Progenitor cell of endocrine pancreas (in vitro differentiated cells): Measurements from ENCODE around the gene NFATC3. TPM values are rescaled to one million over a fixed set of nuclear protein-coding genes. Genes with fewer than 3 reads are reported as not detected.

Experiments
- DNase-seq: peaks from one replicate; pipeline ENCODE4 v3.0.0; 2021; ENCODE audit warnings: low spot score; ENCODE audit not compliant: unreplicated experiment
- H3K27ac Mint-ChIP-seq: 2 replicates; pipeline ENCODE4 v1.8.0; 2021; ENCODE audit warnings: mild to moderate bottlenecking, moderate library complexity, mixed read lengths
- H3K27me3 Mint-ChIP-seq: 2 replicates; pipeline ENCODE4 v1.8.0; 2021; ENCODE audit warnings: mixed read lengths
- H3K36me3 Mint-ChIP-seq: 2 replicates; pipeline ENCODE4 v1.8.0; 2022; ENCODE audit warnings: mixed read lengths; ENCODE audit not compliant: insufficient read depth
- H3K4me1 Mint-ChIP-seq: 2 replicates; pipeline ENCODE4 v1.8.0; 2021; ENCODE audit warnings: low read depth, mixed read lengths
- H3K4me3 Mint-ChIP-seq: 2 replicates; pipeline ENCODE4 v1.8.0; 2021; ENCODE audit warnings: low read depth, mild to moderate bottlenecking, moderate library complexity, mixed read lengths
- H3K9me3 Mint-ChIP-seq: 2 replicates; pipeline ENCODE4 v1.8.0; 2021; ENCODE audit warnings: low read depth, mixed read lengths
- CTCF ChIP-seq: fragments of 200-600 bp; sonication (generic); IDR thresholded peaks from one replicate; pipeline ENCODE4 v1.5.0; 2021; ENCODE audit warnings: antibody characterized with exemption, mild to moderate bottlenecking; ENCODE audit not compliant: unreplicated experiment
- long read RNA-seq: library from polyadenylated mRNA; unstranded; transcript quantifications from one replicate; pipeline ENCODE4 v2.0.0, GENCODE V29; 2020
- total RNA-seq: library from RNA; stranded (reverse); gene quantifications from 2 replicates; pipeline ENCODE4 v1.2.1, GENCODE V29; 2021

NFATC3 gene
- 48.7 and 51.8 TPM in 2 replicates for total RNA-seq
- long read RNA-seq, full-length matches to known transcripts, result 9 of 39 reads
- long read RNA-seq, partial matches to known transcripts, result 21 of 39 reads
- long read RNA-seq, other reads (novel, unspliced or antisense), result 9 of 39 reads

DNA sequence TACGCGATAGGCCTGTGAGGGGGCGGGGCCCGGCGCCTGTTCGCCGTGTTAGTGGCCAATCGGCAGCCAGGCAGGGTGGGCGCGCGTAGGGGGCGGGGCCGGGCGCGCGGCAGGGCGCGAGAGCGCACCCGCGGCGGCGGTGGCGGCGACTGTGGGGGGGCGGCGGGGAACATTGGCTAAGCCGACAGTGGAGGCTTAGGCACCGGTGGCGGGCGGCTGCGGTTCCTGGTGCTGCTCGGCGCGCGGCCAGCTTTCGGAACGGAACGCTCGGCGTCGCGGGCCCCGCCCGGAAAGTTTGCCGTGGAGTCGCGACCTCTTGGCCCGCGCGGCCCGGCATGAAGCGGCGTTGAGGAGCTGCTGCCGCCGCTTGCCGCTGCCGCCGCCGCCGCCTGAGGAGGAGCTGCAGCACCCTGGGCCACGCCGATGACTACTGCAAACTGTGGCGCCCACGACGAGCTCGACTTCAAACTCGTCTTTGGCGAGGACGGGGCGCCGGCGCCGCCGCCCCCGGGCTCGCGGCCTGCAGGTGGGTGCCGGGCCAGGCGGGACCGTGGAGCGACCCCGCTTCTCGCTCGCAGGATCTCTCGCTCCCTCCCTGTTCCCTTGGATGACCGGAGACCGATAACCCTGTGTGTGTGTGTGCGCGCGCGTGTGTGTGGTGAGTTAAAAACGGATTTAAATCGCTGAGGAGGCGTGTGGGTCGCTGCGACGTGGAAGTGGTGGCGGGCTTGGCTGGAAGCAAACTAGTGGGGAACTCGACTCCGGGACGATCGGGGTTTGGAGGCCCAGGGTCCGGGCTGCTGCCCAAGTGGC lies at the start of gene NFATC3:
Gene NFATC3, plus strand, starts transcription at position 112 of the 813 bp plus-strand sequence. Its CDS starts 312 bp downstream, at position 424.
- Mint-ChIP-seq H3K27me3 (no peaks in the 10 kb centered on the region), H3K9me3 (no peaks in the 10 kb centered on the region), H3K36me3 (no peaks in the 10 kb centered on the region), H3K4me3 (peak within 1 kb of the TSS; percentile 93), H3K4me1 (peaks cover 27% of the 10 kb centered on the region), H3K27ac (peak within 1 kb of the TSS; percentile 97)
- TF ChIP-seq CTCF, result peak; percentile 9
- peak; percentile 95 for DNase-seq

GRCh38 chr16:68037841-68038597 lies 47.2 kb upstream of the NFATC3 start:
- Mint-ChIP-seq H3K27ac (no peak overlapping the region), H3K4me3 (no peak overlapping the region), H3K9me3 (no peaks in the 10 kb centered on the region), H3K27me3 (no peaks in the 10 kb centered on the region), H3K4me1 (no peaks in the 10 kb centered on the region), H3K36me3 (peaks cover 6% of the 10 kb centered on the region)
- no peak for TF ChIP-seq CTCF
- DNase-seq, result no peak

- DNase-seq, result peak; percentile 77
- peak; percentile 84 for TF ChIP-seq CTCF
- Mint-ChIP-seq H3K4me3 (no peak overlapping the region), H3K27me3 (no peaks in the 10 kb centered on the region), H3K9me3 (no peaks in the 10 kb centered on the region), H3K4me1 (no peaks in the 10 kb centered on the region), H3K27ac (peak overlapping the region; percentile 43), H3K36me3 (peaks cover 8% of the 10 kb centered on the region)
Measured at GRCh38 chr16:68040506-68041288, 44.5 kb upstream of the NFATC3 start.

GRCh38 chr16:68041783-68042182 lies 43.4 kb upstream of the NFATC3 start:
- Mint-ChIP-seq H3K27me3 (no peaks in the 10 kb centered on the region), H3K4me1 (no peaks in the 10 kb centered on the region), H3K27ac (no peak overlapping the region), H3K4me3 (no peak overlapping the region), H3K9me3 (no peaks in the 10 kb centered on the region), H3K36me3 (peaks cover 8% of the 10 kb centered on the region)
- DNase-seq, result no peak
- TF ChIP-seq CTCF, result no peak

DNA sequence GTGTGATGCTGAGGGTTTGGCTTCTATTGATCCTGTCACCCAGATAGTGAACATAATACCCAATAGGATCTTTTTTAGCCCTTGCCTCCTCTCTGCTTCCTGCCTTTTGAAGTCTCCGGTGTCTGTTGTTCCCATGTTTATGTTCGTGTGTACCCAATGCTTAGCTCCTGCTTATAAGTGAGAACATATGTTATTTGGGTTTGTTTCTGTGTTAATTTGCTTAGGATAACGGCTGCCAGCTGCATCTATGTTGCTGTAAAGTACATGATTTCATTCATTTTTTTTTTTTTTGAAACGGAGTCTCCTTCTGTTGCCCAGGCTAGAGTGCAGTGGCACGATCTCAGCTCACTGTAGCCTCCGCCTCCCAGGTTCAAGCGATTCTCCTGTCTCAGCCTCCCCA lies 39.1 kb upstream of the NFATC3 start:
- DNase-seq, result no peak

More for the DNA sequence above, 39.1 kb upstream of the NFATC3 start:
- H3K9me3 Mint-ChIP-seq, result no peaks in the 10 kb centered on the region
- no peak overlapping the region for H3K27ac Mint-ChIP-seq
- H3K4me1 Mint-ChIP-seq, result no peaks in the 10 kb centered on the region
- H3K36me3 Mint-ChIP-seq, result peaks cover 3% of the 10 kb centered on the region
- TF ChIP-seq CTCF, result no peak
- no peaks in the 10 kb centered on the region for H3K27me3 Mint-ChIP-seq
- H3K4me3 Mint-ChIP-seq, result no peak overlapping the region
